ENCODE measurements around the gene ACADVL. TPM values are rescaled to one million over a fixed set of nuclear protein-coding genes. Genes with fewer than 3 reads are reported as not detected.

Gene ACADVL
- total RNA-seq, 1 experiment from 2014 or later = 283 TPM

DNA sequence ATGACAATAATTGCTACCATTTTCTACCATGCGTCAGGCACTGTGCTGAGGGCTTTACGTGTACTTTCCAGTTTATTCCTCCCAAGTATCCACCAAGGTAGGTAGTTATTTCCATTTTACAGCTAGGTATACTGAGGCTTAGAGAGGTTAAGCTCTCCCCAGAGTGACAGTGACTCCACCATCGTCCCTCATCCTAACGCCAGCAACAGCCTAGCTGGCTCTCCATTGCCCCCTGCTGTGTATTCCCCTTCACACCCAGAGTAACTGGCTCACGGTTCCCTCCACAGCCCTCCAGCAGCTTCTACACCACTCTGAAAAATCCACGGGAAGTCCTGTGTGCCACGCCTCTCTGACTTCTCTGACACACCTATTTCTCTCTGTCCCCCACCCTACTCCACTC is 33.5 kb upstream of the ACADVL start:
- Histone ChIP-seq H3K27ac (ENCODE audit: insufficient read length, low read depth, low read length) (no peak overlapping the region), H4K20me1 (ENCODE audit: control insufficient read depth, insufficient read depth, insufficient read length) (no peaks in the 10 kb centered on the region), H2BK15ac (ENCODE audit: low read depth, low read length) (no peak overlapping the region), H3K14ac (ENCODE audit: insufficient read depth, low read length) (no peak overlapping the region), H3K23me2 (ENCODE audit: insufficient read length, low read depth, low read length, poor library complexity, severe bottlenecking) (no peaks in the 10 kb centered on the region), H4K8ac (replicated peaks; ENCODE audit: insufficient read length, low read depth, low read length) (no peak overlapping the region), H3K23ac (ENCODE audit: insufficient read length, low read depth, low read length) (no peak overlapping the region), H2BK12ac (ENCODE audit: insufficient read length, low read depth, low read length) (no peak overlapping the region), H2AFZ (ENCODE audit: low read length) (no peak overlapping the region), H3K79me2 (ENCODE audit: insufficient read depth, low read length) (no peaks in the 10 kb centered on the region), H2BK5ac (ENCODE audit: insufficient read length, low read length) (no peak overlapping the region), H3K9ac (ENCODE audit: extremely low read depth, insufficient read length, low read length) (no peak overlapping the region), H2BK120ac (ENCODE audit: low read depth, low read length, poor library complexity, severe bottlenecking) (no peak overlapping the region), H4K5ac (ENCODE audit: insufficient read length, low read depth, low read length) (no peak overlapping the region), H3K79me1 (ENCODE audit: insufficient read depth, low read depth, low read length, poor library complexity, severe bottlenecking) (no peaks in the 10 kb centered on the region), H3K18ac (ENCODE audit: insufficient read length, low read depth, low read length) (no peak overlapping the region), H3K4me2 (ENCODE audit: insufficient read depth, insufficient read length, low read length) (no peak overlapping the region), H3T11ph (ENCODE audit: low read length) (no peak overlapping the region), H3K56ac (ENCODE audit: insufficient read length, low read depth, low read length) (no peak overlapping the region), H2AK5ac (ENCODE audit: insufficient read length, low read length) (no peak overlapping the region), H3K9me3 (ENCODE audit: control insufficient read depth, low read depth, low read length) (no peaks in the 10 kb centered on the region), H4K91ac (ENCODE audit: insufficient read length, low read depth, low read length) (no peak overlapping the region), H3K4me1 (ENCODE audit: insufficient read depth, low read length) (no peaks in the 10 kb centered on the region), H2BK20ac (ENCODE audit: low read depth, low read length, poor library complexity, severe bottlenecking) (no peak overlapping the region), H3K4ac (ENCODE audit: low read depth, low read length) (no peak overlapping the region), H3K27me3 (ENCODE audit: insufficient read depth, low read length) (no peaks in the 10 kb centered on the region)
- TF ChIP-seq, protein P1, sequence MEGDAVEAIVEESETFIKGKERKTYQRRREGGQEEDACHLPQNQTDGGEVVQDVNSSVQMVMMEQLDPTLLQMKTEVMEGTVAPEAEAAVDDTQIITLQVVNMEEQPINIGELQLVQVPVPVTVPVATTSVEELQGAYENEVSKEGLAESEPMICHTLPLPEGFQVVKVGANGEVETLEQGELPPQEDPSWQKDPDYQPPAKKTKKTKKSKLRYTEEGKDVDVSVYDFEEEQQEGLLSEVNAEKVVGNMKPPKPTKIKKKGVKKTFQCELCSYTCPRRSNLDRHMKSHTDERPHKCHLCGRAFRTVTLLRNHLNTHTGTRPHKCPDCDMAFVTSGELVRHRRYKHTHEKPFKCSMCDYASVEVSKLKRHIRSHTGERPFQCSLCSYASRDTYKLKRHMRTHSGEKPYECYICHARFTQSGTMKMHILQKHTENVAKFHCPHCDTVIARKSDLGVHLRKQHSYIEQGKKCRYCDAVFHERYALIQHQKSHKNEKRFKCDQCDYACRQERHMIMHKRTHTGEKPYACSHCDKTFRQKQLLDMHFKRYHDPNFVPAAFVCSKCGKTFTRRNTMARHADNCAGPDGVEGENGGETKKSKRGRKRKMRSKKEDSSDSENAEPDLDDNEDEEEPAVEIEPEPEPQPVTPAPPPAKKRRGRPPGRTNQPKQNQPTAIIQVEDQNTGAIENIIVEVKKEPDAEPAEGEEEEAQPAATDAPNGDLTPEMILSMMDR (conservative IDR thresholded peaks at IDR 0.05) = peak; percentile 15; the same call in 1 of the 3 replicates
- no peak for DNase-seq
- no peak overlapping the region; a peak in 1 of 7 replicates for H3K27ac Mint-ChIP-seq
- no CpG with 5 or more reads among the region's 7 CpGs for WGBS (ENCODE audit: extremely low coverage, insufficient read length, low lambda C conversion rate)
- H3K4me3 Mint-ChIP-seq = no peak overlapping the region
- H3K9me3 Mint-ChIP-seq = no peaks in the 10 kb centered on the region
- peaks cover 8 to 16% (median 14%) of the 10 kb centered on the region in 3 experiments; a peak in 6 of 7 replicates for H3K36me3 Mint-ChIP-seq (ENCODE audit: insufficient read depth in 1 of 3, low read depth in 3 of 3)
- no peaks in the 10 kb centered on the region for H3K27me3 Mint-ChIP-seq (ENCODE audit: low read depth)
- 0 out of 4 replicates have a peak, but pooled peaks cover 0 to 4% of the 10 kb centered on the region in 2 experiments for H3K4me1 Mint-ChIP-seq
